DOHH2 (cell line): Measurements from ENCODE around the gene FAM181B.
"Not testable (repeated sequence)": the region's sequence is repeated elsewhere in the genome, so short reads cannot be mapped to it uniquely, and the experiment has no call there.

Source experiments
- H3F3A ChIP-seq: fragments of 200-600 bp; sonication (generic), shearing (Covaris generic); 2 replicates; pipeline ENCODE4 v1.6.0; 2016; ENCODE audit warnings: antibody characterized with exemption, mild to moderate bottlenecking; ENCODE audit not compliant: control insufficient read depth, insufficient read depth
- H3K27ac ChIP-seq: fragments of 200-600 bp; sonication (generic); 2 replicates; pipeline ENCODE4 v1.5.1; 2014; ENCODE audit warnings: low read depth, mild to moderate bottlenecking, low read length, moderate library complexity
- H3K27me3 ChIP-seq: fragments of 200-600 bp; sonication (generic); 2 replicates; pipeline ENCODE4 v1.6.1; 2014; ENCODE audit warnings: mild to moderate bottlenecking, low read length, mixed read lengths; ENCODE audit not compliant: control insufficient read depth
- H3K36me3 ChIP-seq: fragments of 200-600 bp; sonication (generic); 2 replicates; pipeline ENCODE4 v1.6.1; 2014; ENCODE audit warnings: mild to moderate bottlenecking, low read length, moderate library complexity, mixed read lengths; ENCODE audit not compliant: control insufficient read depth
- H3K4me1 ChIP-seq: fragments of 200-600 bp; sonication (generic); 2 replicates; pipeline ENCODE4 v1.6.1; 2014; ENCODE audit warnings: mild to moderate bottlenecking, low read length, mixed read lengths; ENCODE audit not compliant: control insufficient read depth
- H3K4me2 ChIP-seq: fragments of 200-600 bp; sonication (generic); 2 replicates; pipeline ENCODE4 v1.6.0; 2014; ENCODE audit warnings: mild to moderate bottlenecking, low read length, moderate library complexity
- H3K4me3 ChIP-seq: fragments of 200-600 bp; sonication (generic); 2 replicates; pipeline ENCODE4 v1.5.1; 2014; ENCODE audit warnings: mild to moderate bottlenecking, low read length, mixed read lengths
- H3K79me2 ChIP-seq: fragments of 200-600 bp; sonication (generic); 2 replicates; pipeline ENCODE4 v1.6.1; 2014; ENCODE audit warnings: mild to moderate bottlenecking, low read length, mixed read lengths; ENCODE audit not compliant: control insufficient read depth
- H3K9me2 ChIP-seq: fragments of 200-600 bp; sonication (generic); replicated peaks from 2 replicates; pipeline ENCODE4 v1.6.1; 2014; ENCODE audit warnings: mild to moderate bottlenecking, low read length, mixed read lengths; ENCODE audit not compliant: control insufficient read depth
- H3K9me3 ChIP-seq: fragments of 200-600 bp; sonication (generic); 2 replicates; pipeline ENCODE4 v1.6.1; 2014; ENCODE audit warnings: antibody characterized with exemption, low read length, mixed read lengths; ENCODE audit not compliant: control insufficient read depth, insufficient read depth
- H4K20me1 ChIP-seq: fragments of 200-600 bp; sonication (generic); 2 replicates; pipeline ENCODE4 v1.6.0; 2014; ENCODE audit warnings: low read depth, mild to moderate bottlenecking, antibody characterized with exemption, low read length, moderate library complexity; ENCODE audit not compliant: control insufficient read depth, insufficient read depth
- EZH2phosphoT487 ChIP-seq: fragments of 200-600 bp; sonication (generic); IDR thresholded peaks from 2 replicates; pipeline ENCODE4 v1.6.1; 2017; ENCODE audit warnings: borderline replicate concordance, mild to moderate bottlenecking, antibody characterized with exemption, low read length, moderate library complexity, mixed read lengths
- TF ChIP-seq, protein P1 (sequence below): fragments of 200-600 bp; sonication (generic); IDR thresholded peaks from one replicate; pipeline ENCODE4 v1.5.1; 2014; ENCODE audit warnings: antibody characterized with exemption, mild to moderate bottlenecking, low read depth, low read length; ENCODE audit not compliant: poor library complexity, severe bottlenecking

The FAM181B gene

DNA sequence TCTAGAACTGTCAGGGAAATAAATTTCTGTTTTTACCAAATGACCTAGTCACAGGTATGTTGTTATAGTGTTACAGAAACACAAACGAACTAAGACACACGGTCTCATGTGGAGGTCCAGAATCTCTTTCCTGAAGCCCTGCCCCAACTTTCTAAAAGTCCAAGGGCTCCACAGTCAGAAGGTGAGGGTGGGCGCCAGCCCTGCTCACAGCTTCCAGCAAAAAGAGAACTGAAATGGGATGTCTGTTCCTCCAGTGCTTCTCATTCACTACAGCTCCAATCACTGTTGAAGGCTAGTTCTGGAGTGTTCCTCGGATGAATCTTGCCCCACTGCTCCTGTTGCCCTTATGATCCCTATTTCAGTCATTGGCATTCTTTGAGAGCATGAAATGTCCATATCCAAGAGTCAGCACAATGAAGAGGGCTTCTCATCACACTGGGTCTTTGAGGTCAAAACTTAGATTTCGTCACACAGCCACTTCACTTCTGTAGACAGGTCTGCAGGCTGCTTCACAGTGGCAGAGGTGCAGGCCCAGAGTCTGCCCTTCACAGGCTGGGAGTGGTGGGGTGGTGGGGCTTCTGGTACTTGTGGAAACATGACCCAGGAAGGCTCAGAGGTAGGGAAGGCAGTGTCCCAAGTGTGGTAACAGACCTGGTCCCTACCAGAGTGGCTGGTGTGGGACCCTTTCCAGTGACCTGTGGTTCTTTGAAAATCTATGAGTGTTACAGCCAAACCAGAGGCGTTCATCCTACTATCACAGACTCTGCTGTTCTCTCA is 34.9 kb downstream of the FAM181B start:
- Histone ChIP-seq H3K4me3 (no peak overlapping the region), H3K36me3 (no peaks in the 10 kb centered on the region), H3K79me2 (no peaks in the 10 kb centered on the region), H3K9me3 (no peaks in the 10 kb centered on the region), H4K20me1 (no peaks in the 10 kb centered on the region; the same call in 1 of the 2 replicates), H3K4me2 (no peak overlapping the region), H3F3A (no peaks in the 10 kb centered on the region), H3K27me3 (no peaks in the 10 kb centered on the region; the same call in none of the 2 replicates), H3K27ac (no peak overlapping the region), H3K4me1 (no peaks in the 10 kb centered on the region), H3K9me2 (no peaks in the 10 kb centered on the region)
- TF ChIP-seq, protein P1, sequence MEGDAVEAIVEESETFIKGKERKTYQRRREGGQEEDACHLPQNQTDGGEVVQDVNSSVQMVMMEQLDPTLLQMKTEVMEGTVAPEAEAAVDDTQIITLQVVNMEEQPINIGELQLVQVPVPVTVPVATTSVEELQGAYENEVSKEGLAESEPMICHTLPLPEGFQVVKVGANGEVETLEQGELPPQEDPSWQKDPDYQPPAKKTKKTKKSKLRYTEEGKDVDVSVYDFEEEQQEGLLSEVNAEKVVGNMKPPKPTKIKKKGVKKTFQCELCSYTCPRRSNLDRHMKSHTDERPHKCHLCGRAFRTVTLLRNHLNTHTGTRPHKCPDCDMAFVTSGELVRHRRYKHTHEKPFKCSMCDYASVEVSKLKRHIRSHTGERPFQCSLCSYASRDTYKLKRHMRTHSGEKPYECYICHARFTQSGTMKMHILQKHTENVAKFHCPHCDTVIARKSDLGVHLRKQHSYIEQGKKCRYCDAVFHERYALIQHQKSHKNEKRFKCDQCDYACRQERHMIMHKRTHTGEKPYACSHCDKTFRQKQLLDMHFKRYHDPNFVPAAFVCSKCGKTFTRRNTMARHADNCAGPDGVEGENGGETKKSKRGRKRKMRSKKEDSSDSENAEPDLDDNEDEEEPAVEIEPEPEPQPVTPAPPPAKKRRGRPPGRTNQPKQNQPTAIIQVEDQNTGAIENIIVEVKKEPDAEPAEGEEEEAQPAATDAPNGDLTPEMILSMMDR, result no peak
- no peak for TF ChIP-seq EZH2phosphoT487

DNA sequence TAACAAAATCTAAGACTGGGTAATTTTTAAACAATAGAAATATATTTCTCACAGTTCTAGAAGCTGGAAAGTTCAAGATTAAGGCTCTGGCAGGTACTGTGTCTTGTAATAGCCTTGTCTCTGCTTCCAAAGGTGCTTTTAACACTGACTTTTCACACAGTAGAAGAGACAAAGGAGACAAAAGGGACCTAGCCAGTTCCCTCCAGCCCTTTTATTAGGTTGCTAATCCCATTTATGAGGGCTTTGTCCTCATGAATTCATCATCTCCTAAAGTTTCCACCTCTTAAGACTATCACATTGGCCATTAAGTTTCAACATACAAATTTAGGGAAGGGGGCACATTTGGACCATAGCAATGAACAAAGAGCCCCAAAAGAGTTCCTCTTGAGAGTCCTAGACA is 40.7 kb downstream of the FAM181B start:
- H3F3A ChIP-seq, result no peaks in the 10 kb centered on the region
- peaks cover 4% of the 10 kb centered on the region for H3K27me3 ChIP-seq
- H3K79me2 ChIP-seq, result no peaks in the 10 kb centered on the region
- H3K4me3 ChIP-seq, result no peak overlapping the region
- H3K9me2 ChIP-seq, result no peaks in the 10 kb centered on the region
- H3K36me3 ChIP-seq, result no peaks in the 10 kb centered on the region
- TF ChIP-seq, protein P1, result no peak
- TF ChIP-seq EZH2phosphoT487, result no peak
- no peaks in the 10 kb centered on the region for H3K9me3 ChIP-seq
- H4K20me1 ChIP-seq, result no peaks in the 10 kb centered on the region
- H3K4me2 ChIP-seq, result no peak overlapping the region
- no peaks in the 10 kb centered on the region for H3K4me1 ChIP-seq
- H3K27ac ChIP-seq, result no peak overlapping the region

DNA sequence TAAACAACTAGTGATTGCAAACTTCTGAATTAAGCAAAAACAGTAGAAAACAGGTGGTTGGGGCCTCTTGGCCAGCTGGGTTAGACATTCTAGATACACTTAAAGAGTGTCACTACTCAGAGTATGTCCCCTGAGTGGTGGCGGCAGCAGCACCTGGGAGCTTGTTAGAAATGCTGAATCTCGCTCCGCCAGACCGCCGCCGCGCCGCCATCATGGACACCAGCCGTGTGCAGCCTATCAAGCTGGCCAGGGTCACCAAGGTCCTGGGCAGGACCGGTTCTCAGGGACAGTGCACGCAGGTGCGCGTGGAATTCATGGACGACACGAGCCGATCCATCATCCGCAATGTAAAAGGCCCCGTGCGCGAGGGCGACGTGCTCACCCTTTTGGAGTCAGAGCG is 44.3 kb downstream of the FAM181B start:
- H3K4me1 ChIP-seq, H3K36me3 ChIP-seq, H3K4me2 ChIP-seq, H3K27ac ChIP-seq, H3K4me3 ChIP-seq, H3K9me2 ChIP-seq, H3F3A ChIP-seq, H3K79me2 ChIP-seq, H4K20me1 ChIP-seq, H3K27me3 ChIP-seq, H3K9me3 ChIP-seq: not testable (repeated sequence)

DNA sequence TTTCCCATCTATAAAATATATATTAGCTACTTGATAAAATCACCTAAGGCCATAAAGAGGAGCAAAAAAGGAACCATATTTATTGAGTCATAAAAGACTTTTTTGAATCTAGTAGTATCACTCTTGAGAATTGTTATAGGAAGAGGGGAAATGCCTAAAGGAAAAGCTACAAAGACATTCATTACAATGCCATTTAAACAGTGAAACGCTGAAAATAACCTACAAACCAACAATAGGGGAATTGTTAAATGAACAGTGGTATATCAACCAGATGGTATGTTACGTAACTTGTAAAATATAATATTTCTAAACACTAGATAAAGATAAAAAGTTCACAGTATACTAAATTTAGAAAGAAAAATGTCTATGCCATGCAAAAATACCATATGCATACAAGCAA is 47.5 kb downstream of the FAM181B start:
- no peaks in the 10 kb centered on the region for H3K4me1 ChIP-seq
- no peaks in the 10 kb centered on the region for H3K79me2 ChIP-seq
- H3K9me2 ChIP-seq, result no peaks in the 10 kb centered on the region
- no peak overlapping the region for H3K4me3 ChIP-seq
- no peaks in the 10 kb centered on the region for H4K20me1 ChIP-seq
- no peaks in the 10 kb centered on the region for H3K36me3 ChIP-seq
- TF ChIP-seq, protein P1, result no peak
- TF ChIP-seq EZH2phosphoT487, result no peak
- H3K9me3 ChIP-seq, result peaks cover 8% of the 10 kb centered on the region; the same call in 1 of the 2 replicates
- no peak overlapping the region for H3K4me2 ChIP-seq
- no peaks in the 10 kb centered on the region for H3K27me3 ChIP-seq
- H3F3A ChIP-seq, result no peaks in the 10 kb centered on the region
- no peak overlapping the region for H3K27ac ChIP-seq
